Duodenal mucosa (tissue), 2 donors: ENCODE measurements around the gene KRT38.

ENCODE experiments used
- H3K27ac ChIP-seq: one replicate; pipeline ENCODE4 v1.7.0; 2013; ENCODE audit warnings: low read depth, low read length
- H3K27me3 ChIP-seq, 2 donors: one replicate each; pipeline ENCODE4 v1.7.0; 2013; ENCODE audit warnings: low read length in 2 of 2, control low read depth in 1 of 2; ENCODE audit not compliant: insufficient read depth in 2 of 2, control insufficient read depth in 1 of 2
- H3K36me3 ChIP-seq, 2 donors: one replicate each; pipeline ENCODE4 v1.7.0; 2013; ENCODE audit warnings: low read length in 2 of 2, control low read depth in 1 of 2; ENCODE audit not compliant: insufficient read depth in 2 of 2, control insufficient read depth in 1 of 2
- H3K4me1 ChIP-seq, 2 donors: one replicate each; pipeline ENCODE4 v1.7.0; 2013; ENCODE audit warnings: low read length in 2 of 2, control low read depth in 1 of 2; ENCODE audit not compliant: insufficient read depth in 2 of 2, control insufficient read depth in 1 of 2
- H3K4me3 ChIP-seq, 2 donors: one replicate each; pipeline ENCODE4 v1.7.0; 2013; ENCODE audit warnings: low read length in 2 of 2, low read depth in 1 of 2
- H3K9ac ChIP-seq, 2 donors: one replicate each; pipeline ENCODE4 v1.7.0; 2013; ENCODE audit warnings: low read length in 2 of 2, low read depth in 1 of 2
- H3K9me3 ChIP-seq, 2 donors: one replicate each; pipeline ENCODE4 v1.7.0; 2013; ENCODE audit warnings: low read length in 2 of 2, control low read depth in 1 of 2; ENCODE audit not compliant: control insufficient read depth in 1 of 2

Gene KRT38

GRCh38 chr17:41416479-41416878, 24.3 kb downstream of the KRT38 start:
- Histone ChIP-seq H3K4me1 (peaks cover 0 to 5% of the 10 kb centered on the region in 2 donors), H3K36me3 (no peaks in the 10 kb centered on the region), H3K27ac (no peak overlapping the region), H3K4me3 (no peak overlapping the region), H3K27me3 (no peaks in the 10 kb centered on the region), H3K9ac (no peak overlapping the region), H3K9me3 (no peaks in the 10 kb centered on the region)

GRCh38 chr17:41415833-41416335, 24.9 kb downstream of the KRT38 start:
- H3K4me3 ChIP-seq: no peak overlapping the region
- peaks cover 0 to 5% of the 10 kb centered on the region in 2 donors for H3K4me1 ChIP-seq
- no peak overlapping the region for H3K27ac ChIP-seq
- no peaks in the 10 kb centered on the region for H3K27me3 ChIP-seq
- no peaks in the 10 kb centered on the region for H3K9me3 ChIP-seq
- H3K36me3 ChIP-seq: no peaks in the 10 kb centered on the region
- no peak overlapping the region for H3K9ac ChIP-seq

- Histone ChIP-seq H3K9ac (no peak overlapping the region), H3K9me3 (no peaks in the 10 kb centered on the region), H3K27ac (no peak overlapping the region), H3K4me3 (no peak overlapping the region), H3K27me3 (no peaks in the 10 kb centered on the region), H3K4me1 (peaks cover 0 to 5% of the 10 kb centered on the region in 2 donors), H3K36me3 (no peaks in the 10 kb centered on the region)
These were observed 25.4 kb downstream of the KRT38 start for GRCh38 chr17:41415411-41415810.

- H3K9ac ChIP-seq: no peak overlapping the region
- H3K27ac ChIP-seq: no peak overlapping the region
- peaks cover 0 to 5% of the 10 kb centered on the region in 2 donors for H3K4me1 ChIP-seq
- no peaks in the 10 kb centered on the region for H3K27me3 ChIP-seq
- H3K36me3 ChIP-seq: no peaks in the 10 kb centered on the region
- no peaks in the 10 kb centered on the region for H3K9me3 ChIP-seq
- H3K4me3 ChIP-seq: no peak overlapping the region
These were observed 26.8 kb downstream of the KRT38 start for GRCh38 chr17:41413982-41414381.

GRCh38 chr17:41413353-41413957, 27.3 kb downstream of the KRT38 start:
- Histone ChIP-seq H3K4me3 (no peak overlapping the region), H3K36me3 (no peaks in the 10 kb centered on the region), H3K9ac (no peak overlapping the region), H3K9me3 (no peaks in the 10 kb centered on the region), H3K27ac (no peak overlapping the region), H3K27me3 (no peaks in the 10 kb centered on the region), H3K4me1 (peaks cover 0 to 5% of the 10 kb centered on the region in 2 donors)

- Histone ChIP-seq H3K27me3 (no peaks in the 10 kb centered on the region), H3K27ac (no peak overlapping the region), H3K9me3 (no peaks in the 10 kb centered on the region), H3K4me3 (no peak overlapping the region), H3K36me3 (no peaks in the 10 kb centered on the region), H3K4me1 (no peaks in the 10 kb centered on the region), H3K9ac (no peak overlapping the region)
These were observed 29.5 kb downstream of the KRT38 start for GRCh38 chr17:41411072-41411840.

- no peaks in the 10 kb centered on the region for H3K9me3 ChIP-seq
- H3K27me3 ChIP-seq: no peaks in the 10 kb centered on the region
- no peak overlapping the region for H3K9ac ChIP-seq
- no peaks in the 10 kb centered on the region for H3K36me3 ChIP-seq
- H3K27ac ChIP-seq: no peak overlapping the region
- no peak overlapping the region for H3K4me3 ChIP-seq
- H3K4me1 ChIP-seq: no peaks in the 10 kb centered on the region
These were observed 33.6 kb downstream of the KRT38 start for GRCh38 chr17:41407226-41407625.

GRCh38 chr17:41406205-41406604, 34.6 kb downstream of the KRT38 start:
- Histone ChIP-seq H3K36me3 (no peaks in the 10 kb centered on the region), H3K4me1 (no peaks in the 10 kb centered on the region), H3K4me3 (no peak overlapping the region), H3K9me3 (no peaks in the 10 kb centered on the region), H3K9ac (no peak overlapping the region), H3K27me3 (peaks cover 0 to 2% of the 10 kb centered on the region in 2 donors), H3K27ac (no peak overlapping the region)

- Histone ChIP-seq H3K27me3 (peaks cover 0 to 2% of the 10 kb centered on the region in 2 donors), H3K36me3 (no peaks in the 10 kb centered on the region), H3K27ac (no peak overlapping the region), H3K9ac (no peak overlapping the region), H3K9me3 (no peaks in the 10 kb centered on the region), H3K4me1 (no peaks in the 10 kb centered on the region), H3K4me3 (no peak overlapping the region)
These were observed 36.6 kb downstream of the KRT38 start for GRCh38 chr17:41404024-41404671.

- no peaks in the 10 kb centered on the region for H3K36me3 ChIP-seq
- H3K4me1 ChIP-seq: no peaks in the 10 kb centered on the region
- no peak overlapping the region for H3K27ac ChIP-seq
- no peak overlapping the region for H3K4me3 ChIP-seq
- H3K9ac ChIP-seq: no peak overlapping the region
- no peaks in the 10 kb centered on the region for H3K9me3 ChIP-seq
- H3K27me3 ChIP-seq: peaks cover 0 to 2% of the 10 kb centered on the region in 2 donors
These were observed 37.3 kb downstream of the KRT38 start for GRCh38 chr17:41403404-41404023.
